ENCODE results near the gene FOLR3.
"Not testable (repeated sequence)": the region's sequence is repeated elsewhere in the genome, so short reads cannot be mapped to it uniquely, and the experiment has no call there.

Gene FOLR3

DNA sequence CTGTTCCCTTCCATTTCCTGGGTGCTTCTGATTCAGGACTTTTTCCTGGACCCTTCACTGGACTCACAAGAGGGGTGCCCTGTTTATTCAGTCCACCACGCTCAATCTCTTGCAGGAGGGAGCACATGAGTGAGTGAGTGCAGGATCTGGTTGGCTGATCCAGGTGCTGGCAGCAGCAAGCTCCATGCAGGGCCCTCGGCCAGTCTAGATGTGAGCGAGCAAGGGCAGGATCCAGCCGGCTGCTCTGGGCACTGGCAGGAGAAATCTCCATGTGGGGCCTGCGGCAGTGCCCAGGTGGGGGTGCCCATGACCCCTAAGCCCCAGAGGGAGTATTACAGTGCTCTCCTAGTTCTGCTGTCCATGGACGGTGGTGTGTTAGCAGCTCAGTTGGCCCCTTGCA is 11.5 kb upstream of the FOLR3 start:
- no peak for DNase-seq

DNA sequence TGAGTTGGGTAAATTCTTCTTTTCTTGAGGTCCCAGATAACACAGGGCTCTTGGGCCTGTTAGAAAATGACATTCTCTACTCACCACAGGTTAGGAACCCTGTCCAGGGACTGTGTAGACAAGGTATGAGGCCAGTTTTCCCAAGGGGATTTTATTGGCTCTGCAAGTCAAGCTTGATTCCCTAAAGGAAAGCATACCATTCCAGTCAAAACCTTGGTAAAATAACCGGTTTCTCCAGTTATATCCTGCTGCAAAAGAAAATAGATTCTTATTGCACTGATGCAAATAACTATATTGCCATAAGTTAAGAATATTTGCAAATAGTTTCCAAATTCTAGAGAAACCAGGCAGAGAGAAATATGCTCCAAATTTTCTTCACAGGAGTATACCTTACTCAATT is 9.6 kb upstream of the FOLR3 start:
- no peak for DNase-seq

DNA sequence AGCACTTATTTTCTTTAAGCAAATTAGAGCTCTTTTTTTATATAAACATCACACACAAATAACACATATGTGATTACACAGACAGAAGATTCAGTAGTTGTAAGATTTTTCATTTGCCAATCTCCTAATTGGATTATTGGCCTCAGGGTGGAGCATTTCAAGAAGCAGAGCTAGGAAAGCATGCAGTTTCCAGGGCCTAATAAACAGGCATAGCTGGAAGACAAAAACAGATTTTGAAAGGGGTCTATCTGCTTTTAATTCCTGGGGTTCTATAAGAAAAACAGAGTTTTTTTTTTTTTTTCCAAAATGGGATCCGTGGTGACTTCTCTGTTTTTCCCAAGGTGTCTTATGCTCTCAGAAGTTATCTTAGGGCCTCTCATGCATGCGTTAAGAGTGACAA is 7.6 kb upstream of the FOLR3 start:
- DNase-seq: no peak

DNA sequence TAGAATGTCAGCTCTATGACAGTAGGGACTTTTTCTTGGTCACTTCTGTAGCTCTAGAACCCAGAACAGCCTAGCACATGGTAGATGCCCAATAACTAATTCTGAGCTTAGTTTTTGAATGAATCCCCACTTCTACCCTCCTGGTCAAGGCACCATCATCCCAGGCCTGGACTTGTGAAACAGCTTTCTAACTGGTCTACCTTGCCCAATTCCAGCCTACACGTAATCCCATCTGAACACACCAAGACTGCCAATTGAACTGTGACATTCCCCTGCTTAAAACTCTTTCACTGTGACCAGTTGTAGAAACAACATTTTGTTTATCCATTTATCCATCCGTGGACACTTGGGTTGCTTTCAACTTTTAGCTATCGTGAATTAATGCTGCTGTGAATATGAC is 6.1 kb upstream of the FOLR3 start:
- no peak for DNase-seq

DNA sequence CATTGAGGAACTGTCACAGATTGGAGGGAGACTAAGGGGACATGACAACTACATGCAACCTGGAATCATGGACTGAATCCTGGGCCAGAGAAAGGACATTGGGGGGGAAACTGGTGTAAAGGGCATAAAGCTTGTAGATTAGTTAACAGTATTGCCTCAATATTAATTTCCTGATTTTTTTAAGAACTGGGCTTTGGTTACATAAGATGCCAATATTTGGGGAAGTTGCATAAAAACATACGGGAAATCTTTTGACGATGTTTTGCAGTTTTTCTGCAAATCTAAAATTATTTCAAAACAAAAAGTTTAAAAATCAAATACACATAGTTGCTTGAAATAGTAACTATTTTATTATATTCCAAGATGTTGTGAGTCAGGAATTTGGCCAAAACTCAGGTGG is 2.9 kb upstream of the FOLR3 start:
- DNase-seq: no peak

DNA sequence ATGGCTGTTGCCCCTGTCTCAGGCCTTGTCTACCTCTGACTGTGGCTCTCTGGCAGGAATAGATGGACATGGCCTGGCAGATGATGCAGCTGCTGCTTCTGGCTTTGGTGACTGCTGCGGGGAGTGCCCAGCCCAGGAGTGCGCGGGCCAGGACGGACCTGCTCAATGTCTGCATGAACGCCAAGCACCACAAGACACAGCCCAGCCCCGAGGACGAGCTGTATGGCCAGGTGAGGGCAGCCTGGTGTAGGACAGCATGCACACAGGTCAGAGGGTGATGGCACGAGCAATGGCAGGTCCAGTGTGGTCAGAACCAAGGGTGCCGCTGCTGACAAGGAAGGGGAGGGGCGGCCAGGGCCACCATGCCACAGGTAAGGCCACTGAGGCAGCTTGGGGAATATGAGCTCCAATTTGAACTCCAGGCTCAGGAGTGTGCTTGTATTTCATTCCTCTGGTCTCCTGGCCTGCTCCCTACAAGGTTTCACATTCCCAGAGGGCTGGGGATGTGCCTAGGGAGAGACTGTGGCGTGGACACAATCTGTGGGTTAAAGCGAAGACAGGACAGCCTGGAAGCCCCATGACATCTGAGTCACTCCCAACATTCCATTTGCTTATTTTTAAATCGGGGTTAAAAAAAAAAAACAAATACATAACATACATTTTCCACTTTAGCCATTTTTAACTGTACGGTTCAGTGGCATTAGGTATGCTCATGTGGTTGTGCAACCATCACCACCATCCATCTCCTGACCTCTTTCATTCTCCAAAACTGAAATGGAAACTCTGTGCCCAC is 562 bp downstream of the FOLR3 start:
- no peak for DNase-seq

DNA sequence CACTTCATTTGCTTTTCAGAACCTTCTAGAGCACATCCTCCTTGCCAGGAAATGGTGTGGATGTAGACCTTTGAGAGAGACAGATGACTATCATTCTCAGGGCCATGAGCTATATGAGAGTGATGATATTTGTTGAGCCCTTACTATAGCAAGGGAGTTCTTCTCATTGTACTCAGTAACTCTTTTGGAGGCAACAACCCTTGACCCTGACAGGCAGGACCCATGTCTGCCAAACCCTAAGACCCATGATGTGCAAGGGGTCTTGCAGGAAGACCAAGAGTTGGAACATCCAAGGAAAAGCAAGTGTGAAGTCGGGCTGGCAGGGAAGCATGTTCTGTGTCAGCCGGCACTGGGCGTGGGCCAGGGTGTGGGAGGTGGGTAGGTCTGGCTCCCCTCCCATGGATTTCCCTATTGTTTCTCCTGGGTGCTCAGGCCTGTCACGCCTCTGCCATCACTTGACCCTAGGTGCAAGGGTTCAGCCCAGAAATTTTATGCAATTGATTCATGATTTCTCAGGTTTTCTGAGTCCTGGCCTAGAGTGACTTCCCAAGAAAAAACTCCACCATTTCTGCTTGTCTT is 1.2 kb downstream of the FOLR3 start:
- DNase-seq: peak in 1 of 5 donors; percentile 7

DNA sequence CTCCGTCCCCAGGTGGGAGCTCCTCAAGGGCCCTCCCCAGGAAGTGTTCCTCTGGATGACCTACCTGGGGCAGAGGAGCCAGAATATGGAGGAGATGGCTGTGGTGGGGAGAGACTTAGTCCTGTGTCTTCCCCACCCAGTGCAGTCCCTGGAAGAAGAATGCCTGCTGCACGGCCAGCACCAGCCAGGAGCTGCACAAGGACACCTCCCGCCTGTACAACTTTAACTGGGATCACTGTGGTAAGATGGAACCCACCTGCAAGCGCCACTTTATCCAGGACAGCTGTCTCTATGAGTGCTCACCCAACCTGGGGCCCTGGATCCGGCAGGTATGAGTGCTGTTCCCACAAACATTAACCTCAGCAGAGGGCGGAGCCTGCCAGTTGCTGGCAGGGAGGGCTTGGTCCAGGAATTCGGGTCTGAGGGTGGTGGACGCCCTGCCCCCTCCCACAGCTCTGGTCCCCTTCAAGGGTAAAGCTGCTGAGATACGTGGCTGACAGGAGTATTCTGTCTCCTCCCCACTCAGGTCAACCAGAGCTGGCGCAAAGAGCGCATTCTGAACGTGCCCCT is 3.4 kb downstream of the FOLR3 start:
- DNase-seq: no peak

DNA sequence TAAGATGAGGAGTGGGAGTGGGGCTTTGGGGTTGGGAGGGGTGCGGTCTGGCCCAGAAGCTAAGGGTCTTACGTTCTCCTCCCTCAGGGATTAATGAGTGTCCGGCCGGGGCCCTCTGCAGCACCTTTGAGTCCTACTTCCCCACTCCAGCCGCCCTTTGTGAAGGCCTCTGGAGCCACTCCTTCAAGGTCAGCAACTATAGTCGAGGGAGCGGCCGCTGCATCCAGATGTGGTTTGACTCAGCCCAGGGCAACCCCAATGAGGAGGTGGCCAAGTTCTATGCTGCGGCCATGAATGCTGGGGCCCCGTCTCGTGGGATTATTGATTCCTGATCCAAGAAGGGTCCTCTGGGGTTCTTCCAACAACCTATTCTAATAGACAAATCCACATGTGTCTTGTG is 4.0 kb downstream of the FOLR3 start:
- DNase-seq: no peak

DNA sequence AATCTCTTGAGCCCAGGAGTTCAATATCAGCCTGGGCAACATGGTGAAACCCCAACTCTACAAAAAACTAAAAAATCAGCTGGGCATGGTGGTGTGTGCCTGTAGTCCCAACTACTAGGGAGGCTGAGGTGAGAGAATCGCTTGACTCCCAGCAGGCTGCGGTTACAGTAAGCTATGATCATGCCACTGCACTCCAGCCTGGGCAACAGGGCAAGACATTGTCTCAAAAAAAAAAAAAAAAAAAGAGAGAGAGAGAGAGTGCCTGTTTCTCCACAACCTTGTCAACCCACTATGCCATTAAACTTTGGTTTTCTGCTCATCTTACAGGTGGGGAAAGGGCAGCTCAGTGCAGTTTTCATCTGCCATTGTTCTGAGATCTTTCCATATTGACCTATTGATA is 5.1 kb downstream of the FOLR3 start:
- DNase-seq: no peak

DNA sequence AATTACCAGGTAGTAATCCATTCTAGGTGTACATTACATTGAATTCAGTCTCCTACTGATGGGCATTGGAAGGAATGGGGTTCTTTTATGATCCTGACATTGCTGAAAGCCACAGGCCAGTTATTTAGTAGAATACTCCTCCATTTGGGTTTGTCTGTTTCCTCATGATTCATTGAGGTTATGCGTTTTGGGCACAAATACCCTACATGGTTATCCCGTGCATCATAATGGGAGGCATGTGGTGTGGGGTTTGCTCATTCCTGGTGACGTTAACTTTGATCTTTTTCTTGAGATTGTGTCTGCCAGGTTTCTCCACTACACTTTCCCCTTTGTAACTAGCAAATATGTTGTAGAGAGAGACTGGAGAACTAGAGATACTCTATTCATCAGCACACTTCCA is 5.5 kb downstream of the FOLR3 start:
- peak in 1 of 5 donors; percentile 58 for DNase-seq

DNA sequence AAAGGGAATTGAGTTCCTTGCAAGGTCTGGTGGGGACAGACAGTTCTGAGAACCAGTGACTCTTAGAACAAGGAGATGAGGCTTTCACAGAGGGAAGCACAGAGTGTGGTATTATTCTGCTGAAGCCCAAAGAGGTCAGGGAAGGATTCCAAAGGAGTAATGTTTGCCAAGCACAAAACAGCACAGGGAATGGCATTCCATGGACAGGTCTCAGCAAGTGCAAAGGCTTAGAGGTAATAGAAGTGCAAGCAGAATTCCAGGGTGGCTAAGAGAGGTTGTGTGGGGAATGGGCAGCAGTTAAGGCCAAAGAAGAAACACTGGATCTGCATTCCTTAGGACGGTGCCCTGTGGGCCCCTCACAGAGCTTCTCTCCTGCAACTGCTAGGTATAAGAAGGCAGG is 6.6 kb downstream of the FOLR3 start:
- not testable (repeated sequence) for DNase-seq

DNA sequence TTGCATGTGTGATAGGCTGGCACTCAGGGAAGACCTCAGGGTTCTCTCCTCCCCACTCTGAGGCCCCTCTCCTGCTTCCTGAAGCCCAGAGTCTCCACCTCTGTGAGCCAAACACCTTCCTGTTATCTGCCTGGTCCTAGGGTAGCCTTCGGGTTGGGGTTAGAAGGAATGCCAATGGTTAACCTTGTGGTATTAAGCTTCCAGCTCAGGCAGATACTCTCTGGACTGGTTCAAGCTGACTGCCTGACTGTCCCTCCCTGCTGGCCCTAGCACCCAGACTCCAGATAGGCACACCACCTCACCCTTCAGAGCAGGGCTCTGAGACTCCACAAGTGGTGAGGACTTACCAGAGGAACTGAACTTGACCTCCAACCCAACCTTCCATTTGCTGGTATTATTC is 7.0 kb downstream of the FOLR3 start:
- not testable (repeated sequence) for DNase-seq

DNA sequence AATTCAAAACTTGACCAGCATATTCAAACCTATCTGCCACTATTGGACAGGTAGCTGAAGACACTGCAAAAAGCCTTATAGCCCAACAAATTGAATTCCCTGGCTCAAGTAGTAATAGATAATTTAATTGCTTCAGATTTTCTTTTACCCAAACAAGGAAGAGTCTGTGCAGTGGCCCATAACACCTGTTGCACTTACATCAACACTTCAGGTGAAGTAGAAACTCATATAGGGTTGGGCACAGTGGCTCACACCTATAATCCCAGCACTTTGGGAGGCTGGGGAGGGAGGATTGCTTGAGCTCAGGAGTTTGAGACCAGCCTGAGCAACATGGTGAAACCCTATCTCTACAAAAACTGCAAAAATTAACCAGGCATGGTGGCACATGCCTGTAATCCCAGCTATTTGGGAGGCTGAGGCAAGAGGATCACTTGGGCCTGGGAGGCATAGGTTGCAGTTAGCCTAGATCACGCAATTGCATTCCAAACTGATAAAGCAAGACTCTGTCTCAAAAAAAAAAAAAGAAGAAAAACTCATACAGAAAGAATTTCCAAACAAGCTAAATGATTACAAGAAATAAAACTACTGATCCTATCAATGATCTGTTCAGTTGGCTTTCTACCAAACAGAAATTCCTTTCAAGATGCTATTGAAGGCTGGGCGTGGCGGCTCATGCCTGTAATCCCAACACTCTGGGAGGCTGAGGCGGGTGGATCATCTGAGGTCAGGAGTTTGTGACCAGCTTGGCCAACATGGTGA is 9.5 kb downstream of the FOLR3 start:
- no peak for DNase-seq

DNA sequence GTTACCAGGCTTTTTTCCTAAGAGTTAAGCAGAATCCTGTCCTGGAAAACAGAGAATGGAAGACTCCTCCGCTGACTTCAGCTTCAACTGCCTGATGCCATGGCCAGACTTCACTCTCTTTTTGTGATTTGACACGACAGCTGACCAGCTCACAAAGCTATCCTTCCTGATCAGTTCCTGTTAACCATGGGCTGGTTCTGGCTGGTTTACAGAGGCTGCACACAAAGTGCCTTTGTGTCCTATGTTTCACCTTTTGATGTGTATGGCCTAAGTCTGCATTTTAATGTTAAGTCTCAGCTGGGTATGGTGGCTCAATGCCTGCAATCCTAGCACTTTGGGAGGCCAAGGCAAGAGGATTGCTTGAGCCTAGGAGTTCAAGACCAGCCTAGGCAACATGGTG is 11.1 kb downstream of the FOLR3 start:
- no peak for DNase-seq

DNA sequence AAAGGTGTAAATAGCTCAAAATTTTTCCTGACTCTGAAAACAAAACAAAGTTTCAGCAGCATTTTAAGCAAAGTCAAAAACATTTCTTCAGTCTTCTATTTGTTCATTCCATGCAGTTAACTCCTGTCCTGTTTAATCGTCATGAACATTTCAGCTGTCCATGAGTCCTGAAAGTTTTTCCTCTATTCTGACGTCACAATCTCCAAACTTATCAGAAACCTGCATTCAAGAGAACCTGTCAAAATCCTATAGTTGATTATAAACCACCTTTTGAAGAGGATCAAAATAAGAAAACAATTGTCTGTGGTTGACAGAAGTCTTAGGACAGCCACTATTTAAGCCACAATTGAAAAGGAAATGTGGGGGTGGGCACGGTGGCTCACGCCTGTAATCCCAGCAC is 15.4 kb downstream of the FOLR3 start:
- DNase-seq: no peak

DNA sequence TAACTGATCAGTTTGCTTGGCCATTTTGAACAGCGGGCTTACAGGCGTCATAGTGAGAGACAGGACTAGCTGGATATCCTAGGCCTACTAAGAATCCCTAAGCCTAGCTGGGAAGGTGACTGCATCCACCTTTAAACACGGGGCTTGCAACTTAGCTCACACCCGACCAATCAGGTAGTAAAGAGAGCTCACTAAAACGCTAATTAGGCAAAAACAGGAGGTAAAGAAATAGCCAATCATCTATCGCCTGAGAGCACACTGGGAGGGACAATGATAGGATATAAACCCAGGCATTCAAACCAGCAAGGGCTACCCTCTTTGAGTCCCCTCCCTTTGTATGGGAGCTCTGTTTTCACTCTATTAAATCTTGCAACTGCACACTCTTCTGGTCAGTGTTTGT is 18.3 kb downstream of the FOLR3 start:
- not testable (repeated sequence) for DNase-seq

DNA sequence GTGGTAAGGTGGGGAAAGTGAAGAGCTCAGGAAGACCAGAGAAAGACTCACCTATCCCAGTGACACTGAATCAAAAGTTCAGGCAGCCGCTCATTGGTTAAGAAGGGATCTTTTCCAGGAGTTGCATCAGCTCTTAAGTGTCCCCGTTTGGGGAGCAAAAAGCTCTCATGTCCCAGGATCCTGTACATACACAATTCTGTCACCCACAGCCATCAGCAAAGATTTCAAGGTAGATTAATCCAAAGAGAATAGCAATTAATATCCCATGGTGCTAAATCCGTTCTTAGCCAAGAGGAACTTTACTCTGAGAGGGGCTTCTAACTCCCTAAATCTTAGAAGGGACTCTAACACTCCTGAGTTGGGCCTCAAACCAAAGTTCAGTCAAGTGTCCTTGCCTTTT is 19.3 kb downstream of the FOLR3 start:
- DNase-seq: no peak

DNA sequence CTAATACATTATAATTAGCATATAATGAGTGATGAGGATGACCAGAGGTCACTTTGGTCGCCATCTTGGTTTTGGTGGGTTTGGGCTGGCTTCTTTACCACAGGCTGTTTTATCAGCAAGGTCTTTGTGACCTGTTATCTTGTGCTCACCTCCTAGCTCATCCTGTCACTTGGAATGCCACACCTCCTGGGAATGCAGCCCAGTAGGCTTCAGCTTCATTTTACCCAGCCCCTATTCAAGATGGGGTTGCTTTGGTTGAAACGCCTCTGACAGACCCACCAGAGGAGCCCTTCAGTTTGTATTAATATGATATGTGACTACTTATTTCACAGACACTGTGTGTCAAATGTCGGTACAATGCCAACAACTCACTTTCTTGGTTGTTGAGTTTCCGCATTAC is 20.2 kb downstream of the FOLR3 start:
- DNase-seq: no peak

DNA sequence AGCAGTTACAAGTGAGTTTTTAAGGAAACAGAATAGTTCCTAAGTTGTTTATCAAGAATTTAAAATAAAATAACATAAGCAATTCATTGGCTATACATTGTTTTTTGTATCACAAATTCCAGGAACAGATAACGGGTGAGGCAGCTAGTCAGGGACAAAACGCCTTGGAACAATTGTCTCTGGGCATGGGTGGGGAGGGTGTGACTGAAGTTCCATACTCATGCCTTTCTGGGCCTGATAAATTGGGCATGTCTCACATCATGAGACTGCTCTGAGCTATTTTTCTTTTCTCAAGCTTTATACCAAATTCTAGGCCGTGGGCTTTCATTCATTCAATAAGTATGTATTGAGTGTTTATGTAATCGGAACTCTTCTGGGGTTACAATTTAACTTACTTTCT is 21.6 kb downstream of the FOLR3 start:
- no peak for DNase-seq

DNA sequence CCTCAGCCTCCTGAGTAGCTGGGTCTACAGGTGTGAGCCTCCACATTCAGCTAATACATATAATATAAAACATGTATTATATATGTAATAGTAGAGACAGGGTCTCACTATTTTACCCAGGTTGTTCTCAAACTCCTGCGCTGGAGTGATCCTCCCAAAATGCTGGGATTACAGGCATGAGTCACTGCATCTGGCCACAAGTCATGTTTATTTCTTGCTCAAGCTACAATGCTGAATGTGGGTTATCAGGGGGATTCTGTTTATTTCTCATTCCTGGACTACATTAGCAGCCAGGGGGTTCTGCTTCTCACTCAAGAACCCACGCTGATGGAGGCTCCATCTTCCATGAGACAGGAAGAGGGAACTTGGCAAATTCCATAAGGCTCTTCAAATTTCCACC is 24.8 kb downstream of the FOLR3 start:
- DNase-seq: no peak

DNA sequence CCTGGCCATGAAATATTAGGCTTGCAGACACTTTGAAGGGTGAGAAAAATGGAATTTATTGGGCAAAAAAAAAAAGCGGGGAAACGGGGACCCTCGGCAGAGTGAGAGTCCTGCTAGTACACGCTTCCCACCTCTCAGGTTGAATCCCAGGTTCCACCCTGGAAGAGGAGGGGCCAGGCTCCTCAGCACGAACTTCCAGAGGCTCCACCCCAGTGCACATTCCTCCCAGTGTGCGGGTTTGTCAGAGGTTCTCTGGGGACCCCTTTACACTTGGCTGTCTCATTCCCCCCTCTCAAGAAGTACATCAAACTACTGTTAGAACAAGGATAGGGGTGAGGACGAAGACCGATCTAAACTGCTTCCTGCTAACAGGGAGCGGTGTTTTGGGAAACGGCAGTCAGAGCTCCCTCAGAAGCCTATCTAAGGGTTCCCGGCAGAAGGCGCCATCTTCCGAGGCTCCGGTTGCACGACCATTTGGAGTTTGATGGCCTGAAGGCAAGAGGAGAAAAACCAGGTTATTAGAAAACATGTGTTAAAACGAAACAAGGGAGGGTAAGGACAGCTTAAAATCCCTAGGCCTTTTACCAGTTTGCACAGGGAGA is 27.5 kb downstream of the FOLR3 start:
- no peak for DNase-seq

DNA sequence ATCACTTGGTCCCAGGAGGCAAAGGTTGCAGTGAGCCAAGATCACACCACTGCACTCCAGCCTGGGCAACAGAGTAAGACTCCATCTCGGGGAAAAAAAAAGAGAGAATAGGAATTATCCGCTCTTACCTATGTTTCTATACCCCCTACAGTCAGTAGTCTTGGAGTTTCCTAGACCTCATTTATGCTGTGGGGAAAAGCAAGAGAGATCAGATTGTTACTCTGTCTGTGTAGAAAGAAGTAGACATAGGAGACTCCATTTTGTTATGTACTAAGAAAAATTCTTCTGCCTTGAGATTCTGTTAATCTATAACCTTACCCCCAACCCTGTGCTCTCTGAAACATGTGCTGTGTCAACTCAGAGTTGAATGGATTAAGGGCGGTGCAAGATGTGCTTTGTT is 28.7 kb downstream of the FOLR3 start:
- DNase-seq: not testable (repeated sequence)
